Activated CD8-positive, alpha-beta memory T cell treated with anti-CD3 and anti-CD28 coated beads for 24 hours (primary cell): ENCODE measurements around the gene IFI44.

Experiments
- DNase-seq: peaks from one replicate; pipeline ENCODE4 v3.0.0-alpha.2; 2020

Gene IFI44

GRCh38 chr1:78658901-78659300 lies 9.3 kb downstream of the IFI44 start:
- DNase-seq, result no peak

- DNase-seq, result no peak
Measured at GRCh38 chr1:78663923-78664322, 14.3 kb downstream of the IFI44 start.

GRCh38 chr1:78664763-78665162 lies 15.1 kb downstream of the IFI44 start:
- DNase-seq, result no peak

GRCh38 chr1:78665809-78666208 lies 16.2 kb downstream of the IFI44 start:
- DNase-seq, result no peak

GRCh38 chr1:78667939-78668338 lies 18.3 kb downstream of the IFI44 start:
- DNase-seq, result no peak

GRCh38 chr1:78668427-78668826 lies 18.8 kb downstream of the IFI44 start:
- no peak for DNase-seq

- no peak for DNase-seq
Measured at GRCh38 chr1:78672428-78672827, 22.8 kb downstream of the IFI44 start.

- DNase-seq, result no peak
Measured at GRCh38 chr1:78673120-78673519, 23.5 kb downstream of the IFI44 start.

- DNase-seq, result no peak
Measured at GRCh38 chr1:78676347-78676982, 26.8 kb downstream of the IFI44 start.

GRCh38 chr1:78676993-78677392 lies 27.4 kb downstream of the IFI44 start:
- DNase-seq, result no peak

GRCh38 chr1:78677788-78678187 lies 28.2 kb downstream of the IFI44 start:
- DNase-seq, result no peak

- no peak for DNase-seq
Measured at GRCh38 chr1:78678324-78678723, 28.7 kb downstream of the IFI44 start.

GRCh38 chr1:78681265-78681664 lies 31.6 kb downstream of the IFI44 start:
- no peak for DNase-seq

GRCh38 chr1:78682496-78682895 lies 32.9 kb downstream of the IFI44 start:
- DNase-seq, result no peak

- no peak for DNase-seq
Measured at GRCh38 chr1:78683079-78683478, 33.4 kb downstream of the IFI44 start.

GRCh38 chr1:78687315-78687714 lies 37.7 kb downstream of the IFI44 start:
- DNase-seq, result no peak

- DNase-seq, result no peak
Measured at GRCh38 chr1:78687914-78688313, 38.3 kb downstream of the IFI44 start.

GRCh38 chr1:78688697-78689096 lies 39.1 kb downstream of the IFI44 start:
- DNase-seq, result no peak

- no peak for DNase-seq
Measured at GRCh38 chr1:78690516-78690915, 40.9 kb downstream of the IFI44 start.

- DNase-seq, result no peak
Measured at GRCh38 chr1:78691995-78692747, 42.5 kb downstream of the IFI44 start.

- no peak for DNase-seq
Measured at GRCh38 chr1:78699813-78700212, 50.2 kb downstream of the IFI44 start.

- DNase-seq, result no peak
Measured at GRCh38 chr1:78702426-78702825, 52.8 kb downstream of the IFI44 start.

- DNase-seq, result no peak
Measured at GRCh38 chr1:78703806-78704205, 54.2 kb downstream of the IFI44 start.

GRCh38 chr1:78712467-78713051 lies 62.9 kb downstream of the IFI44 start:
- DNase-seq, result no peak
